Activated CD4-positive, alpha-beta T cell treated with anti-CD3 and anti-CD28 coated beads, Interleukin-2, amount 50 U/mL, for 48 hours (primary cell): Measurements from ENCODE around the gene BRD3OS.

ENCODE experiments used
- DNase-seq, 2 experiments: peaks; one replicate each; pipeline ENCODE4 v3.0.0-alpha.2; 2020

BRD3OS gene

DNA sequence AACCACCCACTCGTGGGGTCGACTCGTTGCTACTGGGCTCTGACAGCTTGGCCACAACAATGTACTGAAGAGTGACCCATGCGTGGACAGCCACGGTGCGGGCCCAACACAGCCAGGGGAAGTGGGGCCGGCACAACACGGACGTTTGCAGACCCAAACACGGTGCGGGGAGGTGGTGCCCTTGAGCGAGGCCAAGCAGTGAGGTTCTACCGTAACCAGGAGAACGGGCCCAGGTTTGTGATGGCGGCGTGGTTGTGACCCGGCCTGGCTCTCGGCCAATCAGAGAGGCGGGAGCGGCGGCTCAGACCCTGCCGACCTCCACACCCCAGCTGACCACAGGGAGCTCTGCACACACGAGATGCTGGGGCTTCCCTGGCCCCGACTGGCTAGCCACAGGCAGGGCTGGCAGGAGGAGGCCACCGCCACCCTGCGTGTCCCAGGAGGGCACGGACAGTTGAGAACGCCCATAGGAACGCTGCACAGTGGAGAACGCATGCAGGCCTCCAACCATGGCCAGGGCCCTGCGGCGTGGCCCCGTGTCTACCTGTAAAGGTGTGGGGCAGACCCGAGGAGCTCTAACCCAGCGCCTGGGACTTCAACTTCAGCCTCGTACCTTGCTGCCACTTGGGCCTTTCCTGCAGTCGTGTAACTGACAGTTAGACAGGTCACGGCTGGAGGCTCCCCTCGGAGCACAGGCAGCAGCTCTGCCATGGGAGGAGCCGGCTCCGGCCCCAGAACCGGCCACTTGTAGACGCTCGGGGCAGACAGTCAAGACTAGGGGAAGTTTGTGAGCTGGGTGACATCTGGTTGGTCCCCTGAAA is 28.9 kb downstream of the BRD3OS start:
- DNase-seq: no peak

DNA sequence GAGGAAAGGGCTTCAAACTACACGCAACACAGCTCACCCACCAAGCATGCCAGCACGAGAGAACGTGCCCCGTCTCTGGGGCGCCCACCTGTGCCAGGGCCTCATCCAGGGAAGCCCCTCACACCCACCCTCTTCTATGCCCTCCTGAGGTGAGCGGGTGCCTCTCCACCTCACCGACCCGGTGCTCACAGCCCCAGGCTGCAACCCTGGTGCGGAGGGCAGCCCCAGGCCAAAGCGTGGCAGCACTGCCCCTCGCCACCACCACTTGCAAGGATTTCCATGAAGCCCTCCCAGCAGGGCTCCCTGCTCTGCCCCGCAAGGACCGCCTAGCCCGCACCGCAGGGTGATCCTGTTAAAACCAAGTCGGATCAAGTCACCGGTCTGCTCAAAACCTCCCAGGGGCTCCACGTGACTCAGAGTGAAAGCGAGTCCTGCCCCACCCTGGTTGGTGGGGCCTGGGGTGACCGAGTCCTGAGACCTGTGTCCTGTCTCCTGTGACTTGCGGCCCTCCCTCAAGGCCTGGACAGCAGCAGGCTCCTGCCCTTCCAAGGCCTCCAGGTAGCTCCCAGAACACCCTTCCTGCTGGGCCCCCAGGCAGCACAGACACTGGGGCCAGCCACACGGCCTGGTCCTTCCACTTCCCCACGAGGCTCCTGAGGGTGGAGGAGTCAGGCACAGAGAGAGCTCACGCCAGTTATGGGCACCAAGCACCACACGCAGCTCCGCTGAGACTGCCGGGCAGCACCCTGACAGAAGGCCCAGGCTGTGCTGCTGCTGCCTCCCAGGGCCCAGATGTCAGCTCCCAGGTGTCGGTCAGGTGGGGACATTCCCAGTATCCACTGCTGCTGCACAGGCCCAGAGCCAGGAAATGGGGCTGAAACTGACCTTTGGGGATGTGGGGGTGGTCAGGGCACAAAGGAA is 29.9 kb downstream of the BRD3OS start:
- no peak for DNase-seq

DNA sequence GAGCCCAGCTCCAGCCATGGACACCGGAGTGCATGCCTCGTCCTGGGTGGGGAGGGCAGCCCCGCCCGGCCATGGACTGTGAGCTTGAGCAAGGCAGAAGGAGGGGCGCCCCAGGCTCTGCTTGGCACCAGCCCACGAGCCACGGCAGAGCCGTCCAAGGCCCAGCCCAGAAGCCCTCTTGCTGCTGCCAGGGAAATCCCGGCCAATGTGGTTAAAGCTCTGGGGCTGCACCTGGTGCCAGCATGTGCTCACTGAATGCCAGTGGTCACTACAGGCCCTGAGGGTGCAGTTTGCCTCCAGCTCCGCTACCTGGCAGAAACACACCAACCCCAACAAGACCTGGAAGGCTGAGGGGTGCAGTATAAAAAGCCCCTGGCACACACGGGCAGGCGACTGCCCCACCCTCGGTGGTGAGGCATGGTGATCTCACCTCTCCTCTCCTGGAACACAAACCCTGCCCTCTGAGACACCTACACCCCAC is 30.7 kb downstream of the BRD3OS start:
- no peak for DNase-seq

- no peak for DNase-seq
Observed at GRCh38 chr9:134056483-134057306, 31.4 kb downstream of the BRD3OS start.

DNA sequence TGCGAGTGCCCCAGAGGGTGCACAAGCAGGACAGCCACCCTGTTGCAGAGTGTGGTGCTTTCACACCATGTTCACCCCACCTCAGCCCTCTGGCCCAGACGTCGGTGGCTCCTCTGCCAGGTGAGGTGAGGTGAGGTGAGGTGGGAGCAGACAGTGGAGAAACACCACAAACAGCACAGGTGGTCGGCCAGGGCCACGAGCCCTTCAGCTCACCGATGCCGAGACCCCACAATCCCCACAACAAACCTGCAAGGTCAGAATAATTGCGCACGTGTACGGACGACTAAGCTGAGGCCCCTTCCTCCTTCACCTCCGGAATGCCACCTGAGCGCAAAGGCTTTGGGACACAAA is 32.0 kb downstream of the BRD3OS start:
- no peak for DNase-seq

DNA sequence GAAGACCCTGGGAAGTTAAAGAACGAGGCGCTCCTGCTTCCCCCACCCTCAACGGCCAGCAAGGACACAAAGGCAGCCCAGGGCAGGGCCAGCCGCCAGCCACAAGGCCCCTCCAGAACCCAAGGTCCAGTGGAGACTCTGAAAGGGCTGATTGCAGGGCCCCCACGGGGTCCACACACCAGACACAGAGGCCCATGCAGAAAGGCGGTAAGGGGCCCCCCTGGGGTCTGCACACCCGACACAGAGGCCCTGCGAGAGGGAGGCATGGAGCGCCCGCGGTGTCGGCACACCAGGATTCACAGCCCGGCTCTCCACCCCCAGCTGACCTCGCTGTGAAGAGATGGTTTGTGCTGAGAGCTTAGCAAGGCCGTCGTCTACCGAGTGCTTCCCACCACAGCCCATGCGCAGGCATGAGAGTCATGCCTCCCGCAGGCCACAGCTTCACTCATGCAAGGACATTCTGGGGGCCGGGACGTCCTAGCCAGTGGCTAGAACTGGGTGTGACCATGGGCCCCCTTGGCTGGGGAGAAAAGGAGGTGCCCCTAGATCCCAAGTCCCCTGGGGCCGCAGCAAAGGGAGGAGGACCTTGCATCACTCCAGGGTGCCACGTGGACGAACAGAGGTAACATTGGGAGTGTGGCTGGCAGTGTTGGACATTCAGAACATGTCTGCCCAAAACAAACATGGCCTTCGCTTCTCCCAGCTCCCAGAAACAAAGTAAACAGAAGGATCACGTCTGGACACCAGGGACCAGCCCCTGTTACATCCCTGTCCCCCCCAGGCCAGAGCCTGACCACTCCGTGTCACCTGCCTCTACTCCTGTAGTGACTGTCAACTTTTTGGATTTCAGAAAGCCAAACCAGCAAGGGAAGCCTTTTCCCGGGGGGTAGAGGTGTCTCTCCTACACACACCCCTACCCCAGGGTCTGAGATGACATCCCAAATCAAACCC is 32.7 kb downstream of the BRD3OS start:
- DNase-seq: no peak

GRCh38 chr9:134058716-134059115 is 33.4 kb downstream of the BRD3OS start:
- no peak for DNase-seq

- peak in 1 of 2 experiments; percentile 1 for DNase-seq
Observed at GRCh38 chr9:134059188-134059641, 33.9 kb downstream of the BRD3OS start.

GRCh38 chr9:134059661-134060395 is 34.5 kb downstream of the BRD3OS start:
- peak; percentile 12 to 30 for DNase-seq

DNA sequence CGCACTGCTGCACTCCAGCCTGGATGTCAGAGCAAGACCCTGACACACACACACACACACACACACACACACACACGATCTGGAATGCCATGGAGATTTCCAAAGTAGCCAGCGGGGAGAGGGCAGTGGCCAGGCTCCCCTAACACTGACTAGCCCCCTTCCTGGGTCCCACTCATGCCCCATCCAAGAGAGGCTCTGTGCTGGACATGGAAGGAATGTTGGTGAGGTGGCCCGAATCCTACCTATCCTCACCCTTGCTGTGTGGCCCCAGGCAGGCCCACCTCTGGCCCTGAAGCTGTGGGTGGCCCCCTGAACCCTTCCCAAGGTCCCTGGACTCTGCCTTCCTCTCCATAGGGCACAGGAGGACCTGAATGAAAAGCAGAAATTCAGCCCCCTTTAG is 35.3 kb downstream of the BRD3OS start:
- peak in 1 of 2 experiments; percentile 1 for DNase-seq

DNA sequence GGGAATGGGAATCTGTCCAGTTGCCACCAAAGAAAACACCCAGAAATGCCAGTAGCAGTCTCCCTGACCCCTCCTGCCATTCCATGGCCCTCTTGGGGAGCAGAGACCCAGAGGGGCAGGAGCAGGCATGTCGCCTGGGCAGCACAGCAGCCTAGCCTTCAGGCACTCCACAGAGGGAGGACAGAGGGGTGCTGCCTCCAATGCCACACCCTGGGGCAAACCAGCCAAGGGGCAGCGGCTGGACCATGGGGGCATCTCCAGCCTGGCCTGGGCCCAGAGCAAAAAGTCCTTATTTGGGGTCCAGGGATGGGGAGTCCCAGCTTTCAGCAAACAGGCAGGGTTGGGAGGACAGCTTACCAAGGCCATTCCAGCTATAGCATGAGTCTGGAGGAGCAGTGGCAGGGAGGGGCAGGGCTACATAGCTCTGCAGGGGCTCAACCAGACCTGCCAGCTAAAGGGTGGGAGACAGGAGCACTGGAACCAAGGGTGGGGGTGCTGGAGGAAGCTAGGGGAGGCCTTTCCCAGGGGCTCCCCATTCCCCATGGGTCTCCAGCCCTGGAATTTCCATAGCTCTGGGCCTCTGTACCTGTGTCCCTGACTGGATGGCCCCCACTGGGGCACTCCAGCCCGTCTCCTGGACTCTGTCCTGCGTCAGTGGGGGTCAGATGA is 35.9 kb downstream of the BRD3OS start:
- no peak for DNase-seq

GRCh38 chr9:134061688-134062371 is 36.5 kb downstream of the BRD3OS start:
- no peak for DNase-seq

- DNase-seq: peak in 1 of 2 experiments; percentile 1
Observed at GRCh38 chr9:134062461-134063087, 37.3 kb downstream of the BRD3OS start.

DNA sequence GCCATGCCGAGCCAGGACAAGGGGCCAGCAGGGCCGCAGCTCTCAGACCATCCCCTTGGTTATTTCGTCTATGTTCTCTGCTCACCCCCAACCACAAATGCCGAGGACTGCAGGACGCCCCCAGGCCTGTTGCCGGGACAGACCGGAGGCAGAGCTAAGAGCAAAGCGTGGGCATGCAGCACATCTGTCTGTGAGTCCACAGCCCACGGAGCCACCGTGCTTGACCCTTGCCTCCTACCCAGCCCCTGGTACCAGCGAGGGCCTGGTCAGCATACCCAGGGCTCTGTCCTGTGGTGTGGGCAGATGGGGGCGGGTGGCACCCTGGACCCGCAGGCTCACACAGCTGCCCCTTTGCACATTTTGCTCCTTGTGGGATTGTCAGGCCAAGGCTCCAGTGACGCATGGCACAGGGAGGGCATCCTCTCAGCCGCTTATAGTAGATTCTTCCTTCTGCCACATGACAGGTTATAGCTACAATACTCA is 37.8 kb downstream of the BRD3OS start:
- DNase-seq: no peak

DNA sequence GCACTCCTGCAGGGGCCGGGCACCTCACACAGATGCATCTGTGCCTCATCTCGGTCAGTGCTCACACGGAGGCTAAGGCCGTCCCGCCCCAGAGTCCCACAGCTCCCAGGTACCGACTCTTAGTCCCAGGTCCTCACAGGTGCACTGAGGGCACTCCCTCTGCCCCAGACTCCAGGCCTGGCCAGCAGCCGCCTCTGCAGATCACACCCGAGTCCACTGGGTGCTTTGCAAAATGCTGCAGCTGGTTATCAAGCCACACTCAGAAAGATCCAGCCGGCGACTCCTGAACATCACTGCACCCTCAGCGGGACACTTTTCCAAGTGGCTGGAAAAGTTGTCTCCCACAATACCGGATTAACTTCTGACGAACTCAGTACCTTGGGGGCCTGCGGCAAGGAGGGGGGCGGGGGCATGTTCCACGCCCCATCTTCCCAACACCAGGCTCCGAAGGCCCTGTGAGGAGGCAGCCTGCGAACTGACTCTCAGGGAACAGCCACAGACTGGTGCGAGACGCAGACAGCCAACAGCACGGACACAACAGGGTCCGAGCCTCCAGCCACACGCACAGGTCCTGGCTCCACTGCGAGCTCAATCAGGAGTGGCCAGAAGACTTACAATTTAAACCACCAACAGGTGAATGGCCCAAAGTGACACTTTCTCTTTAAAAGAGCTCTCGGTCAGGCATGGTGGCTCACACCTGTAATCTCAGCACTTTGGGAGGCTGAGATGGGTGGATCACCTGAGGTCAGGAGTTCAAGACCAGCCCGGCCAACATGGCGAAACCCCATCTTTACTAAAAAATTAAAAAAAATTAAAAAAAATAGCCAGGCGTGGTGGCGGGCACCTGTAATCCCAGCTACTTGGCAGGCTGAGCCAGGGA is 38.5 kb downstream of the BRD3OS start:
- DNase-seq: no peak

DNA sequence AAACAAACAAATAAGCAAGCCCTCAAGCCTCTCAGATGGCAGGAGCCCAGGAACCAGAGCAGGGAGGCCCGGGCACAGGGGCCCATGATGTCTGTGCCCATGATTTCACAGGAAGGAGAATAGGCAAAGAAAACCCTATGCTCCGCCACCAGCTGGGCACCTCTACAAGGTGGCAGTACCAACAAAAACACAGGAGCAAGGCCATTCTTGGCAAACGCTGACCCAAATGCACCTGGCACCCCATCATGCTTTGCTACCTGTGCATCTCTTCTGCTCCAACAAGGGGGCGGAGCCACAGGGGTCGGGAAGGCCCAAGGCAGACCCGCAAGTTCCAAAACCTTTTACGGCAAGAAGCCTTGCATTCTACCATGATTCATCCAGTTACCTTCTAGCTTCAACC is 39.4 kb downstream of the BRD3OS start:
- no peak for DNase-seq

DNA sequence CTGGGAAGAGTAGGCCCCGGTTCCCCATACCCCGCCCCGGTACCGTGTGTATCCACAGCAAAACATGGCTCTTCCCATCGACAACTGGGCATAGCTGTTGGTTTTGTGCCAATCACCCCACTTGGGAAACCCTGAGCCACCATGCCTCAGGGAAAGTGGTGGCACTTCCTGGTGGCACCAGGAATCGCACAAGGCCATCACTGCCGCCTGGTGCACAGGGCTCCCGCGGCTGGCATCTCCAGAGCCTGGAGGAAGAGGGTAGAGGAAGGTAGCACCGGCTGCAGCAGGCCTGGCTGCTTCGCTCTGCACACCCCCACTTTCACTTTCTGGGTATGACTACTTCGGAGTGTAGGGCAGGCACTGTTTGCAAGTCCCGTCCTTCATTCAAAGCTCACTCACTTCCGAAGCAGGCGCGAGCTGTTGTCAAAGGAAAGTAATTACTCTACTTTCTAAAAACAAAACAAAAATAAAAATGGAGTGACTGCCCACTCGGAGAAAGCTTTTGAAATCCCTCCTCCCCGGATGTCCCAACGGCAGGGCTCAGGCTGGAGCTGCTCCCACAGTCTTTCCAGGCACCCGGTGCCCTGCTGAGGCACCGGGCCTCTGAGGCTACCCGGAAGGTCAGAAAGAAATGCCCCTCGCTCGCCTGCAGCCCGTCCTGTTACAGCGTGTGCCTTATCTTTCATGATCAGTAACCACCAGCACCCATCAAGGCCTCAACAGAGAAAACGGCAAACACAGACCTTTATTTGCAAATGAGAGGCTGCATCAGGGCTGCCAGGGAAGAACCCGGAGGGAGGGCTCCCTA is 40.5 kb downstream of the BRD3OS start:
- DNase-seq: peak; percentile 63 to 75
